HEK293T (cell line): Measurements from ENCODE around the gene PIP5K1C.

Experiments used
- ELF4 ChIP-seq: fragments of 450-650 bp; IDR thresholded peaks from 2 replicates; pipeline ENCODE4 v1.6.1; 2017; ENCODE audit warnings: antibody characterized with exemption
- FOXK2 ChIP-seq: fragments of 450-650 bp; IDR thresholded peaks from 2 replicates; pipeline ENCODE4 v1.6.1; 2016; ENCODE audit warnings: mild to moderate bottlenecking
- FOXM1 ChIP-seq: fragments of 450-650 bp; IDR thresholded peaks from 2 replicates; pipeline ENCODE4 v1.6.1; 2017; ENCODE audit warnings: mild to moderate bottlenecking, borderline replicate concordance
- LEF1 ChIP-seq: fragments of 450-650 bp; IDR thresholded peaks from 2 replicates; pipeline ENCODE4 v1.6.1; 2017; ENCODE audit warnings: mild to moderate bottlenecking, borderline replicate concordance
- SP1 ChIP-seq: fragments of 450-650 bp; IDR thresholded peaks from 2 replicates; pipeline ENCODE4 v1.6.1; 2017
- SUZ12 ChIP-seq: fragments of 450-650 bp; IDR thresholded peaks from 2 replicates; pipeline ENCODE4 v1.6.1; 2016; ENCODE audit warnings: mild to moderate bottlenecking

DNA sequence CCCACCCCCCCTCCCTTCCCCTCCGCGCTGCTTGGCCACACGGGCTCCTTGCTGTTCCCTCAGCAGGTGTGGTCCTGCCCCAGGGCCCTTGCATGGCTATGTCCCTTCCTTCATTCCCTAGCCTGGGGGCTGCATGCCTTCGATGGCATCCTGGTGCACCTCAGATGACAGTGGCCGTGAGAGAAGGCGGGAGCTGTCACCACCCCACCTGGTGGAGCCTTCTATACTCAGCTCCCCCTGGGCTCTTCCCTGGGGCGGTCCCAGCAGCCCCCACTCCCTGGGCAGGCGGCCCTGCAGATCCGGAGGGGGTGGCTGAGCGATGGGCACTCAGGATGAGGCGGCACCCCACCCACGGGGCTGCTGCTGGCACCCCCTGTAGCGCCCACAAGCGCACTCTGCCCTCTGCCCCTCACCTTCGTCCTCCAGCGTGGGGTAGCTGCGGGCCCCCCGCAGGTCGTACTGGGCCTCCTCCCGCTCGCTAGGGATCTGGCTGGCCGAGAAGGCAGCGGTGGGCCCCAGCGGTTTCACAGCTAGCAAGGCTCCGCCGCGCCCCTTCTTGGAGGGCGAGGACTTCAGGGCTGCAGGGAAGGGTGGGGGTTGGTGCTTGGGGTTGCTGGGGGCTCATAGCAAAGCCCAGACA is 56.5 kb downstream of the PIP5K1C start:
- TF ChIP-seq SUZ12 (no peak), ELF4 (no peak), SP1 (no peak), FOXK2 (no peak), FOXM1 (no peak), LEF1 (no peak)
